Measurements from ENCODE around the gene NLGN2.

GRCh38 chr17:7396147-7396546, 11.5 kb upstream of the NLGN2 start:
- TF ChIP-seq CTCF (IDR thresholded peaks at IDR 0.05; ENCODE audit: control extremely low read depth in 1 of 3, insufficient read depth in 1 of 3, low read depth in 1 of 3, low read length in 3 of 3) = no peak
- no peak for TF ChIP-seq ZNF274 (IDR thresholded peaks at IDR 0.05; ENCODE audit: borderline replicate concordance, extremely low read depth, low read length)
- TF ChIP-seq TBP (IDR thresholded peaks at IDR 0.05; ENCODE audit: low read depth, low read length) = no peak
- no peak for TF ChIP-seq CEBPB (IDR thresholded peaks at IDR 0.05; ENCODE audit: low read depth, low read length)
